K562 (cell line): ENCODE results near the gene KIF14. TPM values are rescaled to one million over a fixed set of nuclear protein-coding genes. Genes with fewer than 3 reads are reported as not detected.

Source experiments
- CEBPZ ChIP-seq: fragments of 150-350 bp; IDR thresholded peaks from 2 replicates; pipeline ENCODE4 v1.6.1; 2014; ENCODE audit warnings: low read depth, mild to moderate bottlenecking, low read length, borderline replicate concordance
- CREM ChIP-seq: IDR thresholded peaks from 2 replicates; pipeline ENCODE4 v1.6.1; 2014; ENCODE audit warnings: antibody characterized with exemption, low read depth
- DEAF1 ChIP-seq: fragments of 450-650 bp; formaldehyde crosslinking; IDR thresholded peaks from 2 replicates; pipeline ENCODE4 v1.4.0; 2020; ENCODE audit warnings: mild to moderate bottlenecking, moderate library complexity
- DIDO1 ChIP-seq: fragments of 450-650 bp; IDR thresholded peaks from 2 replicates; pipeline ENCODE4 v1.6.1; 2016; ENCODE audit warnings: low read depth, missing biosample characterization, missing genetic modification characterization
- E4F1 ChIP-seq: fragments of 250-450 bp; sonication (Bioruptor Pico); IDR thresholded peaks from 2 replicates; pipeline ENCODE4 v1.5.0; 2021; ENCODE audit warnings: mild to moderate bottlenecking, borderline replicate concordance
- ETS2 ChIP-seq: IDR thresholded peaks from 2 replicates; pipeline ENCODE4 v1.6.1; 2016; ENCODE audit warnings: borderline replicate concordance, missing genetic modification characterization, mild to moderate bottlenecking, moderate library complexity, missing compliant biosample characterization; ENCODE audit not compliant: poor library complexity, severe bottlenecking
- ETV5 ChIP-seq: sonication (generic); formaldehyde crosslinking; IDR thresholded peaks from 2 replicates; pipeline ENCODE4 v1.4.0; 2020; ENCODE audit warnings: low read depth, mild to moderate bottlenecking, missing genetic modification reagents
- HBP1 ChIP-seq: fragments of 450-650 bp; formaldehyde crosslinking; IDR thresholded peaks from 2 replicates; pipeline ENCODE4 v1.4.0; 2022; ENCODE audit warnings: missing genetic modification characterization
- HIVEP1 ChIP-seq: fragments of 250-450 bp; sonication (Bioruptor Pico); IDR thresholded peaks from 2 replicates; pipeline ENCODE4 v1.4.0; 2020; ENCODE audit warnings: mild to moderate bottlenecking
- PATZ1 ChIP-seq: fragments of 250-450 bp; sonication (Bioruptor Pico); IDR thresholded peaks from 2 replicates; pipeline ENCODE4 v1.5.0; 2020; ENCODE audit warnings: mild to moderate bottlenecking, borderline replicate concordance
- PRMT5 ChIP-seq: sonication (generic); formaldehyde crosslinking; IDR thresholded peaks from 2 replicates; pipeline ENCODE4 v1.5.0; 2020; ENCODE audit warnings: missing genetic modification reagents
- SRSF9 ChIP-seq: fragments of 200-400 bp; formaldehyde crosslinking; IDR thresholded peaks from 2 replicates; pipeline ENCODE4 v1.6.1; 2017; ENCODE audit warnings: low read depth, low read length, borderline replicate concordance
- TCFL5 ChIP-seq: fragments of 250-450 bp; sonication (Bioruptor Pico); conservative IDR thresholded peaks from 2 replicates; pipeline ENCODE4 v1.6.1; 2021; ENCODE audit warnings: mild to moderate bottlenecking, moderate library complexity, matching md5 sums
- ZNF324 ChIP-seq: fragments of 250-450 bp; sonication (Bioruptor Pico); IDR thresholded peaks from 2 replicates; pipeline ENCODE4 v1.4.0; 2020; ENCODE audit warnings: mild to moderate bottlenecking
- polyA plus RNA-seq, 8 experiments: library from polyadenylated mRNA; depleted of rRNA in 4 of 8; stranded (reverse) in 5 of 8; unstranded in 3 of 8; fragments of >200 nt; fragmentation: Nextera tagmentation in 2 of 8; fragmentation: Illumina TruSeq in 1 of 8; extraction: Ambion mirVana in 2 of 8; extraction: Trizol in 1 of 8; gene quantifications; 2 replicates each; pipeline versions ENCODE4 v1.2.1 to v1.2.3, GENCODE V29; 2011 to 2014; ENCODE audit warnings: inconsistent platforms in 1 of 8, missing spikeins in 1 of 8
- total RNA-seq, 7 experiments: library from RNA; depleted of rRNA in 6 of 7; stranded (reverse); fragments of >200 nt in 6 of 7; fragmentation: Illumina TruSeq in 2 of 7; extraction: Trizol in 2 of 7; gene quantifications; 2 replicates each; pipeline versions ENCODE4 v1.2.1 to v1.2.3, GENCODE V29; 2011 to 2021; ENCODE audit warnings: low replicate concordance in 1 of 7

The KIF14 gene
- total and polyA plus RNA-seq, 9 of the 15 experiments (the other 6 are each of a cell fraction or from before 2014, with no cell fraction given): 11.5 to 47.4 (median 29.0) TPM

- peak; percentile 72; the same call in 1 of the 2 replicates for TF ChIP-seq ETV5 (CRISPR knock-in tag)
- peak; percentile 95 for TF ChIP-seq CREM
- no peak for TF ChIP-seq HIVEP1
- TF ChIP-seq HBP1 (CRISPR knock-in tag): no peak
- TF ChIP-seq DEAF1 (CRISPR knock-in tag): no peak
- no peak for TF ChIP-seq DIDO1 (tag)
- no peak for TF ChIP-seq E4F1 (CRISPR knock-in tag)
- TF ChIP-seq TCFL5 (CRISPR knock-in tag): no peak
- TF ChIP-seq SRSF9: no peak
- TF ChIP-seq PRMT5: no peak
- TF ChIP-seq CEBPZ: no peak
- TF ChIP-seq ETS2: no peak
- no peak for TF ChIP-seq ZNF324 (CRISPR knock-in tag)
- TF ChIP-seq PATZ1 (CRISPR knock-in tag): peak; percentile 77; the same call in 1 of the 2 replicates
Observed at GRCh38 chr1:200669314-200670241, 49.0 kb upstream of the KIF14 start, which contains the start of gene DDX59 (continued).
